ENCODE data around the gene HCCS.

- TF ChIP-seq CTCF (IDR thresholded peaks at IDR 0.05) (no peak), POLR2A (IDR thresholded peaks at IDR 0.05) (no peak)
Observed at GRCh38 chrX:11146411-11146810, 35.3 kb downstream of the HCCS start.

Measured in tibial nerve (tissue), 3 donors.